ENCODE measurements around the gene GRIA2.

- TF ChIP-seq POLR2A (IDR thresholded peaks at IDR 0.05; ENCODE audit: low read depth, low read length) (no peak), POLR2AphosphoS5 (IDR thresholded peaks at IDR 0.05; ENCODE audit: low read depth, low read length) (no peak), TAF1 (IDR thresholded peaks at IDR 0.05; ENCODE audit: low read depth, low read length) (no peak), SPI1 (IDR thresholded peaks at IDR 0.05; ENCODE audit: low read depth, low read length) (no peak), PAX5 (IDR thresholded peaks at IDR 0.05; ENCODE audit: insufficient read depth, low read length, severe bottlenecking) (no peak), POU2F2 (IDR thresholded peaks at IDR 0.05; ENCODE audit: low read depth, low read length) (no peak)
Observed at GRCh38 chr4:157195374-157195773, 25.2 kb upstream of the GRIA2 start.
